ENCODE measurements around the gene TMEM271.
"Not testable (repeated sequence)": the region's sequence is repeated elsewhere in the genome, so short reads cannot be mapped to it uniquely, and the experiment has no call there.

Gene TMEM271

GRCh38 chr4:554793-555320 is 21.2 kb downstream of the TMEM271 start:
- not testable (repeated sequence) for H3K9me3 ChIP-seq (ENCODE audit: control insufficient read depth, low read length); H3K4me3 ChIP-seq (ENCODE audit: extremely low read depth, insufficient read depth, low read length, poor library complexity, severe bottlenecking); H3K27ac ChIP-seq (ENCODE audit: low read depth, low read length, severe bottlenecking); H3K36me3 ChIP-seq (ENCODE audit: control insufficient read depth, insufficient read depth, low read length); H3K4me1 ChIP-seq (ENCODE audit: control insufficient read depth, insufficient read depth, low read length, poor library complexity, severe bottlenecking)
- 72 to 83% methylated on average over 3 of the region's 3 CpGs for WGBS, 2 experiments (ENCODE audit: insufficient coverage in 2 of 2)

- Histone ChIP-seq H3K4me3 (ENCODE audit: extremely low read depth, insufficient read depth, low read length, poor library complexity, severe bottlenecking) (no peak overlapping the region), H3K36me3 (ENCODE audit: control insufficient read depth, insufficient read depth, low read length) (no peaks in the 10 kb centered on the region), H3K4me1 (ENCODE audit: control insufficient read depth, insufficient read depth, low read length, poor library complexity, severe bottlenecking) (no peaks in the 10 kb centered on the region), H3K9me3 (ENCODE audit: control insufficient read depth, low read length) (no peaks in the 10 kb centered on the region), H3K27ac (ENCODE audit: low read depth, low read length, severe bottlenecking) (no peak overlapping the region)
- 40 to 58% methylated on average over 2 to 4 of the region's 5 CpGs for WGBS, 2 experiments (ENCODE audit: insufficient coverage in 2 of 2)
Observed at GRCh38 chr4:552019-552418, 24.1 kb downstream of the TMEM271 start.

- H3K27ac ChIP-seq (ENCODE audit: low read depth, low read length, severe bottlenecking); H3K4me1 ChIP-seq (ENCODE audit: control insufficient read depth, insufficient read depth, low read length, poor library complexity, severe bottlenecking); H3K36me3 ChIP-seq (ENCODE audit: control insufficient read depth, insufficient read depth, low read length); H3K4me3 ChIP-seq (ENCODE audit: extremely low read depth, insufficient read depth, low read length, poor library complexity, severe bottlenecking); H3K9me3 ChIP-seq (ENCODE audit: control insufficient read depth, low read length): not testable (repeated sequence)
- 93 to 95% methylated on average over 3 to 4 of the region's 27 CpGs for WGBS, 2 experiments (ENCODE audit: insufficient coverage in 2 of 2)
Observed at GRCh38 chr4:550268-550667, 25.8 kb downstream of the TMEM271 start.

- no peak overlapping the region for H3K27ac ChIP-seq (ENCODE audit: low read depth, low read length, severe bottlenecking)
- no peaks in the 10 kb centered on the region for H3K36me3 ChIP-seq (ENCODE audit: control insufficient read depth, insufficient read depth, low read length)
- no peaks in the 10 kb centered on the region for H3K4me1 ChIP-seq (ENCODE audit: control insufficient read depth, insufficient read depth, low read length, poor library complexity, severe bottlenecking)
- no peak overlapping the region for H3K4me3 ChIP-seq (ENCODE audit: extremely low read depth, insufficient read depth, low read length, poor library complexity, severe bottlenecking)
- H3K9me3 ChIP-seq (ENCODE audit: control insufficient read depth, low read length) = no peaks in the 10 kb centered on the region
- WGBS, 2 experiments (ENCODE audit: insufficient coverage in 2 of 2) = 41 to 54% methylated on average over 3 of the region's 8 CpGs
Observed at GRCh38 chr4:548976-549375, 27.1 kb downstream of the TMEM271 start.

- H3K4me1 ChIP-seq (ENCODE audit: control insufficient read depth, insufficient read depth, low read length, poor library complexity, severe bottlenecking) = no peaks in the 10 kb centered on the region
- H3K9me3 ChIP-seq (ENCODE audit: control insufficient read depth, low read length) = no peaks in the 10 kb centered on the region
- WGBS, 2 experiments (ENCODE audit: insufficient coverage in 2 of 2) = 78 to 96% methylated on average over 2 of the region's 5 CpGs
- no peaks in the 10 kb centered on the region for H3K36me3 ChIP-seq (ENCODE audit: control insufficient read depth, insufficient read depth, low read length)
- no peak overlapping the region for H3K27ac ChIP-seq (ENCODE audit: low read depth, low read length, severe bottlenecking)
- H3K4me3 ChIP-seq (ENCODE audit: extremely low read depth, insufficient read depth, low read length, poor library complexity, severe bottlenecking) = no peak overlapping the region
Observed at GRCh38 chr4:545612-546011, 30.5 kb downstream of the TMEM271 start.

- WGBS, 2 experiments (ENCODE audit: insufficient coverage in 2 of 2) = 88% methylated on average over 8 to 9 of the region's 9 CpGs
- Histone ChIP-seq H3K4me3 (ENCODE audit: extremely low read depth, insufficient read depth, low read length, poor library complexity, severe bottlenecking) (no peak overlapping the region), H3K4me1 (ENCODE audit: control insufficient read depth, insufficient read depth, low read length, poor library complexity, severe bottlenecking) (no peaks in the 10 kb centered on the region), H3K36me3 (ENCODE audit: control insufficient read depth, insufficient read depth, low read length) (no peaks in the 10 kb centered on the region), H3K9me3 (ENCODE audit: control insufficient read depth, low read length) (no peaks in the 10 kb centered on the region), H3K27ac (ENCODE audit: low read depth, low read length, severe bottlenecking) (no peak overlapping the region)
Observed at GRCh38 chr4:544386-545105, 31.5 kb downstream of the TMEM271 start.

- Histone ChIP-seq H3K4me1 (ENCODE audit: control insufficient read depth, insufficient read depth, low read length, poor library complexity, severe bottlenecking) (no peaks in the 10 kb centered on the region), H3K36me3 (ENCODE audit: control insufficient read depth, insufficient read depth, low read length) (peaks cover 21% of the 10 kb centered on the region), H3K27ac (ENCODE audit: low read depth, low read length, severe bottlenecking) (no peak overlapping the region), H3K9me3 (ENCODE audit: control insufficient read depth, low read length) (no peaks in the 10 kb centered on the region), H3K4me3 (ENCODE audit: extremely low read depth, insufficient read depth, low read length, poor library complexity, severe bottlenecking) (no peak overlapping the region)
- WGBS, 2 experiments (ENCODE audit: insufficient coverage in 2 of 2) = 80% methylated on average over 2 of the region's 3 CpGs; no CpG with 5 or more reads in 1 of the 2 experiments
Observed at GRCh38 chr4:541271-541670, 34.8 kb downstream of the TMEM271 start.

- no peak overlapping the region for H3K27ac ChIP-seq (ENCODE audit: low read depth, low read length, severe bottlenecking)
- WGBS, 2 experiments (ENCODE audit: insufficient coverage in 2 of 2) = 70% methylated on average over 2 of the region's 8 CpGs; no CpG with 5 or more reads in 1 of the 2 experiments
- H3K4me1 ChIP-seq (ENCODE audit: control insufficient read depth, insufficient read depth, low read length, poor library complexity, severe bottlenecking) = no peaks in the 10 kb centered on the region
- no peak overlapping the region for H3K4me3 ChIP-seq (ENCODE audit: extremely low read depth, insufficient read depth, low read length, poor library complexity, severe bottlenecking)
- peaks cover 41% of the 10 kb centered on the region for H3K36me3 ChIP-seq (ENCODE audit: control insufficient read depth, insufficient read depth, low read length)
- H3K9me3 ChIP-seq (ENCODE audit: control insufficient read depth, low read length) = no peaks in the 10 kb centered on the region
Observed at GRCh38 chr4:538542-539142, 37.5 kb downstream of the TMEM271 start.

GRCh38 chr4:537436-538264 is 38.4 kb downstream of the TMEM271 start:
- WGBS, 2 experiments (ENCODE audit: insufficient coverage in 2 of 2) = 97% methylated on average over 12 to 18 of the region's 21 CpGs
- H3K9me3 ChIP-seq (ENCODE audit: control insufficient read depth, low read length) = no peaks in the 10 kb centered on the region
- peaks cover 51% of the 10 kb centered on the region for H3K36me3 ChIP-seq (ENCODE audit: control insufficient read depth, insufficient read depth, low read length)
- H3K27ac ChIP-seq (ENCODE audit: low read depth, low read length, severe bottlenecking) = no peak overlapping the region
- H3K4me1 ChIP-seq (ENCODE audit: control insufficient read depth, insufficient read depth, low read length, poor library complexity, severe bottlenecking) = no peaks in the 10 kb centered on the region
- H3K4me3 ChIP-seq (ENCODE audit: extremely low read depth, insufficient read depth, low read length, poor library complexity, severe bottlenecking) = no peak overlapping the region

- no peak overlapping the region for H3K4me3 ChIP-seq (ENCODE audit: extremely low read depth, insufficient read depth, low read length, poor library complexity, severe bottlenecking)
- no peaks in the 10 kb centered on the region for H3K9me3 ChIP-seq (ENCODE audit: control insufficient read depth, low read length)
- peaks cover 63% of the 10 kb centered on the region for H3K36me3 ChIP-seq (ENCODE audit: control insufficient read depth, insufficient read depth, low read length)
- no peaks in the 10 kb centered on the region for H3K4me1 ChIP-seq (ENCODE audit: control insufficient read depth, insufficient read depth, low read length, poor library complexity, severe bottlenecking)
- WGBS, 2 experiments (ENCODE audit: insufficient coverage in 2 of 2) = 95 to 97% methylated on average over 34 to 36 of the region's 36 CpGs
- no peak overlapping the region for H3K27ac ChIP-seq (ENCODE audit: low read depth, low read length, severe bottlenecking)
Observed at GRCh38 chr4:536351-536972, 39.6 kb downstream of the TMEM271 start.

Measured in mesodermal cell (in vitro differentiated cells).